Activated naive CD4-positive, alpha-beta T cell treated with anti-CD3 and anti-CD28 coated beads, Interleukin-2, amount 50 U/mL, for 24 hours (primary cell): ENCODE results near the gene USP49.

Source experiments
- H3K27ac Mint-ChIP-seq: one replicate; pipeline ENCODE4 v1.8.0; 2021; ENCODE audit warnings: mild to moderate bottlenecking, mixed read lengths
- H3K27me3 Mint-ChIP-seq: one replicate; pipeline ENCODE4 v1.8.0; 2021; ENCODE audit warnings: mixed read lengths
- H3K36me3 Mint-ChIP-seq: one replicate; pipeline ENCODE4 v1.8.0; 2021; ENCODE audit warnings: mixed read lengths
- H3K4me1 Mint-ChIP-seq: one replicate; pipeline ENCODE4 v1.8.0; 2021; ENCODE audit warnings: mixed read lengths
- H3K4me3 Mint-ChIP-seq: one replicate; pipeline ENCODE4 v1.8.0; 2021; ENCODE audit warnings: mild to moderate bottlenecking, mixed read lengths
- H3K9me3 Mint-ChIP-seq: one replicate; pipeline ENCODE4 v1.8.0; 2021; ENCODE audit warnings: mixed read lengths

USP49 gene

DNA sequence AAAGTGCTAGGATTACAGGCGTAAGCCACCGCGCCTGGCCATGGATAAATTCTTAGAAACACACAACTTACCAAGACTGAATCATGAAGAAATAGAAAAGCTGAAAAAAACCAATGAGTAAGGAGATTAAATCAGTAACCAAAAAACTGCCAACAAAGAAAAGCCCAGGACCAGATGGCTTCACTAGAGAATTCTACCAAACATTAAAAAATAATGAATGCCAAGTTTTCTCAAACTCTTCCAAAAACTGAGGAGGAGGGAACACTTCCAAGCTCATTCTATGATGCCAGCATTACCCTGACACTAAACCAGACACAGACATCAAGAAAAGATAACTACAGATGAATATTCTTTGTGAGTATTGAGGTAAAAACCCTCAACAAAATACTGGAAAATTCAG, 44.3 kb downstream of the USP49 start:
- no peak overlapping the region for H3K4me3 Mint-ChIP-seq
- no peaks in the 10 kb centered on the region for H3K36me3 Mint-ChIP-seq
- H3K27me3 Mint-ChIP-seq = no peaks in the 10 kb centered on the region
- no peaks in the 10 kb centered on the region for H3K9me3 Mint-ChIP-seq
- peaks cover 10% of the 10 kb centered on the region for H3K4me1 Mint-ChIP-seq
- H3K27ac Mint-ChIP-seq = no peak overlapping the region

DNA sequence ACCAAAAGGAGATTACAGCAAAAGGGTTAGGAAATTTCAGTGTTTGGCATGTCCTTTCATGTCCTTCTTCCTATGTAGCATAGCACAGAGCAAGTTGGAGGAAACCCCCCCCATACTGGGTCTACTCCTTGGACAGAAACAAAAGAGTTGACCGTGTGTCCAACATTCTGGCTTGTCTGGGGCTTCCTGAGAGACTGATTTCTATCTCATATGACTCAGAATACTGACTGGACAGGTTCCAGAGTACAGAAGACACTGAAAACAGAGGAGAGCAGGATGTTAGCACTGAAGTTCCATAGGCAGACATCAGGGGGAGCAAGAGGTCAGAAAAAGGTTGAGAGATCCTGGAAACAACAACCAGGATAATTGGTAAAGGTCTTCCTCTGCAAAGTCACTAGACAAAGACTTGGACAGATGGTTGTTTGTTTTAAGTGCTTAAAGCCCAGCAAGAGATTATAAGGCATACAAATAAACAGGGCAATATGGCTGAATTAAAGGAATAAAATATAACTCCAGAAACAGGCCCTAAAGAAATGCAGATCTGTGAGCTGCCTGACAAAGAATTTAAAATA, 48.4 kb downstream of the USP49 start:
- H3K36me3 Mint-ChIP-seq = no peaks in the 10 kb centered on the region
- no peak overlapping the region for H3K27ac Mint-ChIP-seq
- H3K4me3 Mint-ChIP-seq = no peak overlapping the region
- peaks cover 10% of the 10 kb centered on the region for H3K4me1 Mint-ChIP-seq
- no peaks in the 10 kb centered on the region for H3K27me3 Mint-ChIP-seq
- no peaks in the 10 kb centered on the region for H3K9me3 Mint-ChIP-seq

- peaks cover 10% of the 10 kb centered on the region for H3K4me1 Mint-ChIP-seq
- no peak overlapping the region for H3K4me3 Mint-ChIP-seq
- no peaks in the 10 kb centered on the region for H3K9me3 Mint-ChIP-seq
- H3K27ac Mint-ChIP-seq = no peak overlapping the region
- no peaks in the 10 kb centered on the region for H3K27me3 Mint-ChIP-seq
- no peaks in the 10 kb centered on the region for H3K36me3 Mint-ChIP-seq
These were observed 52.0 kb downstream of the USP49 start for GRCh38 chr6:41843178-41843577.

DNA sequence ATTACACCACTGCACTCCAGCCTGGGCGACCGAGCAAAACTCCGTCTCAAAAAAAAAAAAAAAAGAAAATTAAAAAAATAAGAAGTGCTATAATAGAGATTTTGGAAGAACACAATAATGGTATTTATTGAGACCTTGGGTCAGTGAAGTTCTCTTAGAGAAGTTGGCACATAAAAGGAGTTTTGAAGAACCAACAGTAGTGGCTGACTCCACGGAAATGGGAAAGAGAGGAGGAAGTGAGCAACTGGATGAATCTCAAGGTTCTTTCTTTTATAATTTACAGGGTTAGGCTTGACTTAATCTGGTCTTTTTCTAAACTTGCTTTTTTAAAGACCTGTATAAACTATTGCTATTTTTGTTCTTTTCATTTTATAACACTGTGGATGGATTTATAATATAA, 54.8 kb downstream of the USP49 start:
- H3K9me3 Mint-ChIP-seq = no peaks in the 10 kb centered on the region
- H3K4me3 Mint-ChIP-seq = no peak overlapping the region
- H3K27me3 Mint-ChIP-seq = no peaks in the 10 kb centered on the region
- H3K36me3 Mint-ChIP-seq = peaks cover 1% of the 10 kb centered on the region
- no peaks in the 10 kb centered on the region for H3K4me1 Mint-ChIP-seq
- no peak overlapping the region for H3K27ac Mint-ChIP-seq

DNA sequence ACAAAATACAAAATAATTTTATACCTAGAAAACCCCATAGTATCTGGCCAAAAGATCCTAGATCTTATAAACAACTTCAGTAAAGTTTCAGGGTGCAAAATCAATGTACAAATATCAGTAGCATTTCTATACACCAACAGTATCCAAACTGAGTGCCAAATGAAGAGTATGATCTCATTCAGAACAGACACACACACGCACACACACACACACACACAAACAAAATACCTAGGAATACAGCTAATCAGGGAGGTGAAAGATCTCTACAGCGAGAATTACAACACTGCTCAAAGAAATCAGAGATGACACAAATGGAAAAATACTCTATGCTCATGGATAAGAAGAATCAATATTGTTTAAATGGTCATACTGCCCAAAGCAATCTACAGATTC, 58.5 kb downstream of the USP49 start:
- peaks cover 1% of the 10 kb centered on the region for H3K36me3 Mint-ChIP-seq
- H3K4me3 Mint-ChIP-seq = no peak overlapping the region
- no peak overlapping the region for H3K27ac Mint-ChIP-seq
- no peaks in the 10 kb centered on the region for H3K9me3 Mint-ChIP-seq
- no peaks in the 10 kb centered on the region for H3K27me3 Mint-ChIP-seq
- H3K4me1 Mint-ChIP-seq = no peaks in the 10 kb centered on the region

GRCh38 chr6:41836022-41836659, 59.0 kb downstream of the USP49 start:
- no peak overlapping the region for H3K4me3 Mint-ChIP-seq
- H3K27me3 Mint-ChIP-seq = no peaks in the 10 kb centered on the region
- no peaks in the 10 kb centered on the region for H3K4me1 Mint-ChIP-seq
- H3K27ac Mint-ChIP-seq = no peak overlapping the region
- H3K9me3 Mint-ChIP-seq = no peaks in the 10 kb centered on the region
- H3K36me3 Mint-ChIP-seq = peaks cover 1% of the 10 kb centered on the region

- H3K9me3 Mint-ChIP-seq = no peaks in the 10 kb centered on the region
These were observed 62.9 kb downstream of the USP49 start for GRCh38 chr6:41832263-41832662.

DNA sequence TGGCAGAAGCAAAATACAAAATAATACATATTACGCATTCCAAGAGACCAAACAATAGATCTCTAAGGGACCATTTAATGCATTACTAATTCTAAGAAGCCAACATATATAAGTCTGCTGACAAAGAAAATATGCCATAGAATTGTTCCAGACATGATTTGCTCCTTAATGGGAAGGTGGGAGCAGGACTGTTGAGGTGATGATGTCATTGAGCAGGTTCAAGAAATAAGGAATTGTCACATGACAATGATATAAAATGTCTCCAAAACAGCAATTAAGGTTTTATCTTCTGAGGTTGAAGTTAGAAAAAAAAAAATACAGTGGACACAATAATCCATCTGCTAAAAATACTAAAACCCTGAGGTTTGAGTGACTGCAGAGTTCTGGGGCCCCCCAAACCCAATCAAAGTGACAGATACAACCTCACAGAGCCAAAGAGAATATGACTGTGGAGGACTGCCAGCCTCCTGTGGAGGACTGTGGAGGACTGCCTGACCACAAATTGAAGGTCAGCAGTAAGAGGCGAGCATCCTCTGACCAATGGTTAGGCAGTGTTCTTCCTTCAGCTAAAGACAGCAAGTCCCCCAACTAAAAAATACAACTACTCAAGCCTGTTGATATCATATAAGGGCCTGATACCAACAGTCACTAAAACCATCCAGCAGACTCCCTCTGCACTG, 68.7 kb downstream of the USP49 start:
- Mint-ChIP-seq H3K4me1 (no peaks in the 10 kb centered on the region), H3K27me3 (no peaks in the 10 kb centered on the region), H3K36me3 (no peaks in the 10 kb centered on the region), H3K4me3 (no peak overlapping the region), H3K9me3 (no peaks in the 10 kb centered on the region), H3K27ac (no peak overlapping the region)

More at GRCh38 chr6:41832263-41832662, 62.9 kb downstream of the USP49 start:
- Mint-ChIP-seq H3K36me3 (peaks cover under 1% of the 10 kb centered on the region), H3K27ac (no peak overlapping the region), H3K4me1 (no peaks in the 10 kb centered on the region), H3K27me3 (no peaks in the 10 kb centered on the region), H3K4me3 (no peak overlapping the region)

GRCh38 chr6:41824571-41825569, 70.3 kb downstream of the USP49 start:
- no peaks in the 10 kb centered on the region for H3K27me3 Mint-ChIP-seq
- no peaks in the 10 kb centered on the region for H3K4me1 Mint-ChIP-seq
- no peak overlapping the region for H3K4me3 Mint-ChIP-seq
- no peaks in the 10 kb centered on the region for H3K9me3 Mint-ChIP-seq
- no peaks in the 10 kb centered on the region for H3K36me3 Mint-ChIP-seq
- no peak overlapping the region for H3K27ac Mint-ChIP-seq

GRCh38 chr6:41823178-41823577, 72.0 kb downstream of the USP49 start:
- H3K4me3 Mint-ChIP-seq = no peak overlapping the region
- H3K36me3 Mint-ChIP-seq = no peaks in the 10 kb centered on the region
- H3K4me1 Mint-ChIP-seq = no peaks in the 10 kb centered on the region
- no peaks in the 10 kb centered on the region for H3K9me3 Mint-ChIP-seq
- no peaks in the 10 kb centered on the region for H3K27me3 Mint-ChIP-seq
- no peak overlapping the region for H3K27ac Mint-ChIP-seq

DNA sequence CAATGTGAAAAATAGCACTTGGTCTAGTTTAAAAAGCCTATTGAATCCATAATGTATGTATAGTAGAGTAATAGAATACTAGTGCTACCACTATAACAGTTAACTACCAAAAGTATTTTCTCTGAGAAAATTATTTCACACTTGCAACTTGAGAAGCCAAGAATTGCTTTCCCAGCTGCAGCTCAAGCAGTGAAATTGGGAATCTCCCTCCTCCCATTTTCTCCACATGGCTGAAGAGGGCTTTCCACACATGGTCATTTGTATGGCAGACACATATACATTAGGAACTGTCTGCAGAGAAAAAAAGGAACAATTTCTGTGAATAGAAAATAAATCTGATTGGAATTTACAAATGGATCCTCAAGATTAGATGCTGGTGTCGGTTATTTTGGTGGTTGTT, 73.2 kb downstream of the USP49 start:
- Mint-ChIP-seq H3K9me3 (no peaks in the 10 kb centered on the region), H3K27ac (no peak overlapping the region), H3K27me3 (no peaks in the 10 kb centered on the region), H3K4me3 (no peak overlapping the region), H3K4me1 (no peaks in the 10 kb centered on the region), H3K36me3 (no peaks in the 10 kb centered on the region)

DNA sequence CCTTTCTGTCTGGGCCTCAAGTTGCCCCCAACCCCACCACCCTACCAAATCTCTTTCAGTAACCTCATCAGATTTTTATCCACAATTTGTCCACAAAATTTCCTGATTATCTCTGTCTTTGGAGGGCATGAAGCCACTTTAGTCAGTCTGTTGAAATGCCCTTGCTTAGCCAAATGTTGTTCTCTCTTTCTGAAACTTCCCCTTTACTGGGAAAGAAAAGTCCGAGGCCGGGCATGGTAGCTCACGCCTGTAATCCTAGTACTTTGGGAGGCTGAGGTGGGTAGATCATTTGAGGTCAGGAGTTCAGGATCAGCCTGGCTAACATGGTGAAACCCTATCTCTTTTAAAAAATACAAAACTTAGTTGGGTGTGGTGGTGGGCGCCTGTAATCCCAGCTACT, 73.9 kb downstream of the USP49 start:
- H3K27ac Mint-ChIP-seq = no peak overlapping the region
- no peaks in the 10 kb centered on the region for H3K4me1 Mint-ChIP-seq
- no peak overlapping the region for H3K4me3 Mint-ChIP-seq
- no peaks in the 10 kb centered on the region for H3K36me3 Mint-ChIP-seq
- H3K9me3 Mint-ChIP-seq = no peaks in the 10 kb centered on the region
- no peaks in the 10 kb centered on the region for H3K27me3 Mint-ChIP-seq

GRCh38 chr6:41818271-41819054, 76.7 kb downstream of the USP49 start:
- Mint-ChIP-seq H3K4me3 (no peak overlapping the region), H3K4me1 (no peaks in the 10 kb centered on the region), H3K27ac (no peak overlapping the region), H3K36me3 (no peaks in the 10 kb centered on the region), H3K27me3 (no peaks in the 10 kb centered on the region), H3K9me3 (no peaks in the 10 kb centered on the region)

GRCh38 chr6:41815587-41815986, 79.6 kb downstream of the USP49 start:
- Mint-ChIP-seq H3K36me3 (no peaks in the 10 kb centered on the region), H3K27me3 (no peaks in the 10 kb centered on the region), H3K4me3 (no peak overlapping the region)

GRCh38 chr6:41814629-41815028, 80.5 kb downstream of the USP49 start:
- no peaks in the 10 kb centered on the region for H3K27me3 Mint-ChIP-seq
- H3K4me3 Mint-ChIP-seq = no peak overlapping the region
- no peak overlapping the region for H3K27ac Mint-ChIP-seq
- no peaks in the 10 kb centered on the region for H3K9me3 Mint-ChIP-seq
- no peaks in the 10 kb centered on the region for H3K36me3 Mint-ChIP-seq
- no peaks in the 10 kb centered on the region for H3K4me1 Mint-ChIP-seq

More at GRCh38 chr6:41815587-41815986, 79.6 kb downstream of the USP49 start:
- Mint-ChIP-seq H3K9me3 (no peaks in the 10 kb centered on the region), H3K27ac (no peak overlapping the region), H3K4me1 (no peaks in the 10 kb centered on the region)
